NCI-H446 (cell line): Measurements from ENCODE around the gene CAPN3.

ENCODE experiments used
- DNase-seq, 2 experiments: peaks; one replicate each; lab custom pipeline; 2025; lab: John Stamatoyannopoulos, UW

The CAPN3 gene

GRCh38 chr15:42358141-42358540 is 1.2 kb upstream of the CAPN3 start:
- no peak for DNase-seq

GRCh38 chr15:42359985-42360384 is 684 bp downstream of the CAPN3 start:
- DNase-seq: no peak

- DNase-seq: no peak
Observed at GRCh38 chr15:42360535-42361112, 1.3 kb downstream of the CAPN3 start.

GRCh38 chr15:42363487-42363886 is 4.2 kb downstream of the CAPN3 start:
- no peak for DNase-seq

GRCh38 chr15:42363942-42364341 is 4.6 kb downstream of the CAPN3 start:
- no peak for DNase-seq

- no peak for DNase-seq
Observed at GRCh38 chr15:42364529-42364928, 5.2 kb downstream of the CAPN3 start.

- DNase-seq: no peak
Observed at GRCh38 chr15:42365921-42366550, 6.7 kb downstream of the CAPN3 start.

- no peak for DNase-seq
Observed at GRCh38 chr15:42367041-42367440, 7.7 kb downstream of the CAPN3 start.

- no peak for DNase-seq
Observed at GRCh38 chr15:42368096-42368495, 8.8 kb downstream of the CAPN3 start.

- no peak for DNase-seq
Observed at GRCh38 chr15:42371096-42371495, 11.8 kb downstream of the CAPN3 start.

GRCh38 chr15:42373274-42373673 is 14.0 kb downstream of the CAPN3 start:
- no peak for DNase-seq

- DNase-seq: no peak
Observed at GRCh38 chr15:42373936-42374335, 14.6 kb downstream of the CAPN3 start.

GRCh38 chr15:42374810-42375209 is 15.5 kb downstream of the CAPN3 start:
- DNase-seq: no peak

GRCh38 chr15:42375252-42375651 is 16.0 kb downstream of the CAPN3 start:
- DNase-seq: no peak

GRCh38 chr15:42375941-42376340 is 16.6 kb downstream of the CAPN3 start:
- no peak for DNase-seq

- DNase-seq: no peak
Observed at GRCh38 chr15:42378011-42378410, 18.7 kb downstream of the CAPN3 start.

GRCh38 chr15:42384597-42384996 is 25.3 kb downstream of the CAPN3 start:
- no peak for DNase-seq

- DNase-seq: peak; percentile 1 to 4
Observed at GRCh38 chr15:42385206-42385979, 26.1 kb downstream of the CAPN3 start.

GRCh38 chr15:42385980-42386700 is 26.8 kb downstream of the CAPN3 start:
- DNase-seq: no peak

- no peak for DNase-seq
Observed at GRCh38 chr15:42387603-42388002, 28.3 kb downstream of the CAPN3 start.

GRCh38 chr15:42392309-42393024 is 33.2 kb downstream of the CAPN3 start:
- no peak for DNase-seq

- no peak for DNase-seq
Observed at GRCh38 chr15:42394106-42394505, 34.8 kb downstream of the CAPN3 start.
